ENCODE results near the gene BANP.
"Not testable (repeated sequence)": the region's sequence is repeated elsewhere in the genome, so short reads cannot be mapped to it uniquely, and the experiment has no call there.

The BANP gene

GRCh38 chr16:88099956-88100355 is 148.7 kb downstream of the BANP start:
- DNase-seq; H3K4me1 ChIP-seq (ENCODE audit: control insufficient read depth, insufficient read depth, low read length, poor library complexity, severe bottlenecking); H3K4me3 ChIP-seq (ENCODE audit: insufficient read depth, low read depth, low read length, poor library complexity, severe bottlenecking); H3K27ac ChIP-seq (ENCODE audit: insufficient read depth, low read length, poor library complexity, severe bottlenecking); H3K36me3 ChIP-seq (ENCODE audit: control insufficient read depth, insufficient read depth, low read length); H3K9me3 ChIP-seq (ENCODE audit: control insufficient read depth, low read length); H3K27me3 ChIP-seq (replicated peaks; ENCODE audit: control insufficient read depth, insufficient read depth, low read length, poor library complexity, severe bottlenecking): not testable (repeated sequence)

DNA sequence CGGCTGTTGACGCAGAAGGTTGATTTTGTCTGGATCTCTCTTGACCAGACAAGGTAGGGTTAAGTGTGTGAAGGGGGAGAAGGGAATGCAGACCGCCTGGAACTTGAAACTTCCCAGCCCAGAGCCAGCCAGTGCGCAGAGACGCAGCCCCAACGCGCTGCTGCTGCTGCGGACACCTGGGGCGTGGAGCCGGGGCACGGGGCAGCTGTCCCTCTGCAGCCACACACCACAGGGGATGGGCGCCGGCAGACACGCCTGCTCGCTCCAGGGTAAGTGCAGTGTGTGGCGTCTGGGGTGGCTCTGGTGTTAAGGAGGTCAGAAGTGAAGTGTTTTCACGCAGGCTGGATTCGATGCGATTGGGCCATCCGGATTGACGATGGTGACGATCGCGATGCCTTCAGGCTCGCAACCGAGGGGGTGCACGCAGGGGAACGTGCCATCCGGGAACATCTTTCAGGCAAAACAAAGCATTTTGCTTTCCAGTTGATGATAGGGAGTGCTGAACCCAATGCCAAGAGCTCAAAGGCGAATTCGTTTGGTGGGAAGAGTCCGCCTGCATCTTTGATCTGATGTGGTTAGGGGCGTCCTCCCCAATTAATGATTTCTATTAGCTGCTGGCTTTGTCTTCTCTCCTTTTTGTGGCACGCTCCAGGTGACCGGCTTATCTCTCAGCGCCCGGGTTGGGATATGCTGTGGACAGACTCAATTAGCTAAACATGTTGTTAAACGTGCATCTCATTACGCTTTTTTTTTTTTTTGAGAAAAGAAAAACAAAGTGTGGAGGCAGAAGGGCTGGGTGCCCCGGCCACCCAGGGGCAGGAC is 149.8 kb downstream of the BANP start:
- not testable (repeated sequence) for H3K4me1 ChIP-seq (ENCODE audit: control insufficient read depth, insufficient read depth, low read length, poor library complexity, severe bottlenecking); H3K9me3 ChIP-seq (ENCODE audit: control insufficient read depth, low read length); H3K4me3 ChIP-seq (ENCODE audit: insufficient read depth, low read depth, low read length, poor library complexity, severe bottlenecking); H3K27ac ChIP-seq (ENCODE audit: insufficient read depth, low read length, poor library complexity, severe bottlenecking); DNase-seq; H3K27me3 ChIP-seq (replicated peaks; ENCODE audit: control insufficient read depth, insufficient read depth, low read length, poor library complexity, severe bottlenecking); H3K36me3 ChIP-seq (ENCODE audit: control insufficient read depth, insufficient read depth, low read length)

DNA sequence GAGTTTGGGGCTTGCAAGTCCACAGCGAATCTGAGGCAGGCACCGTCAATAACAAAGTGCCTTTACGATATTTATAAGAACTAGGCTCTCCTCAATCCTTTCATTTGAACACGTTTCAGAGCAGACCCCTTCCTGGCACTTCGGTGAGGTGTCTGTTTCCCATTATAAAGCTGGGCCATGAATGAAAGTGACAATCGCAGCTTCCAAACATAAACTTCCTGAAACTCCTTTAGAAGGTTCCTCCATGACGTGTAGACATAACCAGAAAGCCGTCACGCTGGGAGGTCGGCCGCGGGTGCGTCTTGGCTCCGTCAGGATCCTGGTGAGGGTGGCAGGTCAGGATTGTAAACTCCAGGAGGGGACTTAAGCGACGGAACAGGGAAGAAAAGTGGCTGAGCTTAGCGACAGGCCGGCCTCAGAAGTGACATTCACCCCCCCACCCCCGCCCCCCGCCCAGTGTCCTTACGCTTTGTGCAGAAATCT is 150.4 kb downstream of the BANP start:
- H3K27ac ChIP-seq (ENCODE audit: insufficient read depth, low read length, poor library complexity, severe bottlenecking); H3K4me3 ChIP-seq (ENCODE audit: insufficient read depth, low read depth, low read length, poor library complexity, severe bottlenecking); H3K27me3 ChIP-seq (replicated peaks; ENCODE audit: control insufficient read depth, insufficient read depth, low read length, poor library complexity, severe bottlenecking); H3K4me1 ChIP-seq (ENCODE audit: control insufficient read depth, insufficient read depth, low read length, poor library complexity, severe bottlenecking); H3K9me3 ChIP-seq (ENCODE audit: control insufficient read depth, low read length); H3K36me3 ChIP-seq (ENCODE audit: control insufficient read depth, insufficient read depth, low read length); DNase-seq: not testable (repeated sequence)

- Histone ChIP-seq H3K36me3 (ENCODE audit: control insufficient read depth, insufficient read depth, low read length) (no peaks in the 10 kb centered on the region), H3K27ac (ENCODE audit: insufficient read depth, low read length, poor library complexity, severe bottlenecking) (no peak overlapping the region), H3K9me3 (ENCODE audit: control insufficient read depth, low read length) (no peaks in the 10 kb centered on the region), H3K4me1 (ENCODE audit: control insufficient read depth, insufficient read depth, low read length, poor library complexity, severe bottlenecking) (no peaks in the 10 kb centered on the region), H3K4me3 (ENCODE audit: insufficient read depth, low read depth, low read length, poor library complexity, severe bottlenecking) (no peak overlapping the region), H3K27me3 (replicated peaks; ENCODE audit: control insufficient read depth, insufficient read depth, low read length, poor library complexity, severe bottlenecking) (no peaks in the 10 kb centered on the region)
- DNase-seq, result no peak
These were observed 151.4 kb downstream of the BANP start for GRCh38 chr16:88102597-88102996.

GRCh38 chr16:88103011-88103410 is 151.8 kb downstream of the BANP start:
- Histone ChIP-seq H3K36me3 (ENCODE audit: control insufficient read depth, insufficient read depth, low read length) (no peaks in the 10 kb centered on the region), H3K9me3 (ENCODE audit: control insufficient read depth, low read length) (no peaks in the 10 kb centered on the region), H3K4me3 (ENCODE audit: insufficient read depth, low read depth, low read length, poor library complexity, severe bottlenecking) (no peak overlapping the region), H3K4me1 (ENCODE audit: control insufficient read depth, insufficient read depth, low read length, poor library complexity, severe bottlenecking) (no peaks in the 10 kb centered on the region), H3K27ac (ENCODE audit: insufficient read depth, low read length, poor library complexity, severe bottlenecking) (no peak overlapping the region), H3K27me3 (replicated peaks; ENCODE audit: control insufficient read depth, insufficient read depth, low read length, poor library complexity, severe bottlenecking) (no peaks in the 10 kb centered on the region)
- no peak for DNase-seq

DNA sequence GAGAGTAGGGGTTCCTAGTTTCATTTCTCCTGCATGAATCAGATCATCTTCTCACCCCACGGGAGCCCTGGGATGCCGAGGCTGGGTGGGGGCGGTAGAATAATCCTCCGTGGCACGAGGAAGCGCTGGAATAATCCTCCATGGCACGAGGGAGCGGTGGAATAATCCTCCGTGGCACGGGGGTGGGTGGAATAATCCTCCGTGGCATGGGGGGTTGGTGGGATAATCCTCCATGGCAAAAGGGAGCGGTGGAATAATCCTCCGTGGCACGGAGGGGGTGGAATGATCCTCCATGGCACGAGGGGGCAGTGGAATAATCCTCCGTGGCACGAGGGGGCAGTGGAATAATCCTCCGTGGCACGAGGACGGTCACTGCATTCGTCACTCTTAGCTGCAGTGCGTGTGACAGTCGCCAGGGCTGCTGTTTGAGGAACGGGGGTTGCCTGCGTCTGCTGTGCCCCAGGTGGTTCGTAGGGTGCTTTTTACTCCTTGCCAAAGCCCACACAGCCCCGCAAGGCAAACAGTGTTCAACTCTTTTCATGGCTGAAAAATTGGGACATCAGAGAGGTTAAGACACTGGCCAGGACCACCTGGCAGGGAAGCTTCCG is 152.5 kb downstream of the BANP start:
- Histone ChIP-seq H3K36me3 (ENCODE audit: control insufficient read depth, insufficient read depth, low read length) (no peaks in the 10 kb centered on the region), H3K4me3 (ENCODE audit: insufficient read depth, low read depth, low read length, poor library complexity, severe bottlenecking) (no peak overlapping the region), H3K9me3 (ENCODE audit: control insufficient read depth, low read length) (no peaks in the 10 kb centered on the region), H3K4me1 (ENCODE audit: control insufficient read depth, insufficient read depth, low read length, poor library complexity, severe bottlenecking) (no peaks in the 10 kb centered on the region), H3K27me3 (replicated peaks; ENCODE audit: control insufficient read depth, insufficient read depth, low read length, poor library complexity, severe bottlenecking) (no peaks in the 10 kb centered on the region), H3K27ac (ENCODE audit: insufficient read depth, low read length, poor library complexity, severe bottlenecking) (no peak overlapping the region)
- DNase-seq, result no peak

- H3K27me3 ChIP-seq (replicated peaks; ENCODE audit: control insufficient read depth, insufficient read depth, low read length, poor library complexity, severe bottlenecking); H3K4me3 ChIP-seq (ENCODE audit: insufficient read depth, low read depth, low read length, poor library complexity, severe bottlenecking); H3K9me3 ChIP-seq (ENCODE audit: control insufficient read depth, low read length); H3K36me3 ChIP-seq (ENCODE audit: control insufficient read depth, insufficient read depth, low read length); H3K4me1 ChIP-seq (ENCODE audit: control insufficient read depth, insufficient read depth, low read length, poor library complexity, severe bottlenecking); DNase-seq; H3K27ac ChIP-seq (ENCODE audit: insufficient read depth, low read length, poor library complexity, severe bottlenecking): not testable (repeated sequence)
These were observed 153.1 kb downstream of the BANP start for GRCh38 chr16:88104363-88104762.

GRCh38 chr16:88105574-88106140 is 154.4 kb downstream of the BANP start:
- not testable (repeated sequence) for H3K27me3 ChIP-seq (replicated peaks; ENCODE audit: control insufficient read depth, insufficient read depth, low read length, poor library complexity, severe bottlenecking)

DNA sequence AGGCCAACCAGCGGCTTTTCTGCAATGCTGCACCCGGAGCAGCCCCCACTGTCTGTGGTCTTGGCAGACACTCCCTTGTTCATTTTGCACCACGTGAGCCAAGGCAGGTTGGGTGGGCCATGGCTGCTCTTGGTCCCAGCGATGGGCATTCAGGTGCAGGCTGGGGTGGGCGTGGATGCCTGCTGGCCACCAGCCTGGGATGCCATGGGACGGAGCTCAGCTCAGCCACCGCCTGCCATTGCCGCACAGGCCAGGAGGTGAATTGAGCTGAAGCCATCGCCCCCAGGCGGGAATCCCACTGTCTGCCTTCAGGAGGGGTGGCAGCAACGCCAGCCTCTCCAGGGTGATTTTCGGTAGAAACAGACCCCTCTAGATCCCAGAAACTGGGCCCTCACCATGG is 155.3 kb downstream of the BANP start:
- H3K4me1 ChIP-seq (ENCODE audit: control insufficient read depth, insufficient read depth, low read length, poor library complexity, severe bottlenecking); H3K4me3 ChIP-seq (ENCODE audit: insufficient read depth, low read depth, low read length, poor library complexity, severe bottlenecking); H3K9me3 ChIP-seq (ENCODE audit: control insufficient read depth, low read length); H3K27ac ChIP-seq (ENCODE audit: insufficient read depth, low read length, poor library complexity, severe bottlenecking); DNase-seq; H3K27me3 ChIP-seq (replicated peaks; ENCODE audit: control insufficient read depth, insufficient read depth, low read length, poor library complexity, severe bottlenecking); H3K36me3 ChIP-seq (ENCODE audit: control insufficient read depth, insufficient read depth, low read length): not testable (repeated sequence)

More at GRCh38 chr16:88105574-88106140, 154.4 kb downstream of the BANP start:
- H3K4me1 ChIP-seq (ENCODE audit: control insufficient read depth, insufficient read depth, low read length, poor library complexity, severe bottlenecking); H3K9me3 ChIP-seq (ENCODE audit: control insufficient read depth, low read length); H3K36me3 ChIP-seq (ENCODE audit: control insufficient read depth, insufficient read depth, low read length); H3K27ac ChIP-seq (ENCODE audit: insufficient read depth, low read length, poor library complexity, severe bottlenecking); H3K4me3 ChIP-seq (ENCODE audit: insufficient read depth, low read depth, low read length, poor library complexity, severe bottlenecking); DNase-seq: not testable (repeated sequence)

DNA sequence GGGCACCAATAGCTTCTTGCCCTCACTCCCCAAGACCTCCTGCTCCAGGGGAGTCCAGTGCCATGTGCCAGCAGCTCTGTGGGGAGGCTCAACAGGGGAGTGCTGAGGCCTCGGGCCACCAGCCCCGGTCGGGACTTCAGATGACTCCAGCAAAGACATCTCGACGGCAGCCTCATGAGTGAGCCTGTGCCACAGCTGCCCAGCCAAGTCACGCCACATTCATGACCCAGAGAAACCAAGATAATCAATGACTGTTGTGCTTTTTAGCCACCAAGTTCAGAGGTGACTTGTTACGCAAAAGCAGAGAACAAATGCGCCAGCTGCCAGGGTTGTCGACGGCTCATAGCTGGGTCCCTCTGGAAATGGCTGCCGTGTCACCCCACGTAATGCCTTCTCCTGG is 157.5 kb downstream of the BANP start:
- no peaks in the 10 kb centered on the region for H3K27me3 ChIP-seq (replicated peaks; ENCODE audit: control insufficient read depth, insufficient read depth, low read length, poor library complexity, severe bottlenecking)
- H3K9me3 ChIP-seq (ENCODE audit: control insufficient read depth, low read length), result no peaks in the 10 kb centered on the region
- no peak for DNase-seq
- H3K27ac ChIP-seq (ENCODE audit: insufficient read depth, low read length, poor library complexity, severe bottlenecking), result no peak overlapping the region
- no peaks in the 10 kb centered on the region for H3K4me1 ChIP-seq (ENCODE audit: control insufficient read depth, insufficient read depth, low read length, poor library complexity, severe bottlenecking)
- no peak overlapping the region for H3K4me3 ChIP-seq (ENCODE audit: insufficient read depth, low read depth, low read length, poor library complexity, severe bottlenecking)
- H3K36me3 ChIP-seq (ENCODE audit: control insufficient read depth, insufficient read depth, low read length), result no peaks in the 10 kb centered on the region

All from effector memory CD4-positive, alpha-beta T cell (primary cell).